ENCODE data around the gene SPPL3.
"Not testable (repeated sequence)": the region's sequence is repeated elsewhere in the genome, so short reads cannot be mapped to it uniquely, and the experiment has no call there.

- TF ChIP-seq EP300, POLR2A, POLR2AphosphoS5 (IDR thresholded peaks at IDR 0.05): not testable (repeated sequence)
- TF ChIP-seq, protein P1, sequence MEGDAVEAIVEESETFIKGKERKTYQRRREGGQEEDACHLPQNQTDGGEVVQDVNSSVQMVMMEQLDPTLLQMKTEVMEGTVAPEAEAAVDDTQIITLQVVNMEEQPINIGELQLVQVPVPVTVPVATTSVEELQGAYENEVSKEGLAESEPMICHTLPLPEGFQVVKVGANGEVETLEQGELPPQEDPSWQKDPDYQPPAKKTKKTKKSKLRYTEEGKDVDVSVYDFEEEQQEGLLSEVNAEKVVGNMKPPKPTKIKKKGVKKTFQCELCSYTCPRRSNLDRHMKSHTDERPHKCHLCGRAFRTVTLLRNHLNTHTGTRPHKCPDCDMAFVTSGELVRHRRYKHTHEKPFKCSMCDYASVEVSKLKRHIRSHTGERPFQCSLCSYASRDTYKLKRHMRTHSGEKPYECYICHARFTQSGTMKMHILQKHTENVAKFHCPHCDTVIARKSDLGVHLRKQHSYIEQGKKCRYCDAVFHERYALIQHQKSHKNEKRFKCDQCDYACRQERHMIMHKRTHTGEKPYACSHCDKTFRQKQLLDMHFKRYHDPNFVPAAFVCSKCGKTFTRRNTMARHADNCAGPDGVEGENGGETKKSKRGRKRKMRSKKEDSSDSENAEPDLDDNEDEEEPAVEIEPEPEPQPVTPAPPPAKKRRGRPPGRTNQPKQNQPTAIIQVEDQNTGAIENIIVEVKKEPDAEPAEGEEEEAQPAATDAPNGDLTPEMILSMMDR (IDR thresholded peaks at IDR 0.05), result not testable (repeated sequence)
Measured at GRCh38 chr12:120945516-120945915, 41.4 kb upstream of the SPPL3 start.

All from stomach (tissue), 4 donors.